CD14-positive monocyte (primary cell): ENCODE measurements around the gene DIDO1. TPM values are rescaled to one million over a fixed set of nuclear protein-coding genes. Genes with fewer than 3 reads are reported as not detected.
A peak's percentile ranks its signal among the peaks of the same experiment; 100 is the strongest.

ENCODE experiments used
- DNase-seq, 3 donors: peaks; one replicate each; pipeline ENCODE4 v3.0.0-alpha.2; 2011 to 2022
- H2AFZ ChIP-seq: 2 replicates; pipeline ENCODE4 v1.6.0; 2012; ENCODE audit warnings: mild to moderate bottlenecking, low read depth, low read length, inconsistent platforms; ENCODE audit not compliant: insufficient read depth, poor library complexity, severe bottlenecking
- H3K27ac ChIP-seq, 2 donors: 1 replicate in 1 of 2; 2 replicates in 1 of 2; pipeline ENCODE4 v1.5.1; 2012 to 2013; ENCODE audit warnings: low read length in 2 of 2, control low read depth in 1 of 2, inconsistent platforms in 1 of 2, low read depth in 1 of 2, mild to moderate bottlenecking in 1 of 2
- H3K27me3 ChIP-seq, 2 donors: one replicate each; pipeline versions ENCODE4 v1.6.0 to v1.6.1; 2011 to 2013; ENCODE audit warnings: low read length in 2 of 2; ENCODE audit not compliant: control insufficient read depth in 2 of 2, insufficient read depth in 2 of 2
- H3K36me3 ChIP-seq, 2 donors: replicated peaks in 1 of 2; 1 replicate in 1 of 2; 2 replicates in 1 of 2; pipeline versions ENCODE4 v1.5.1 to v1.6.1; 2012 to 2013; ENCODE audit warnings: low read length in 2 of 2, control low read depth in 1 of 2, inconsistent platforms in 1 of 2, mild to moderate bottlenecking in 1 of 2; ENCODE audit not compliant: insufficient read depth in 2 of 2, control insufficient read depth in 1 of 2
- H3K4me1 ChIP-seq, 2 donors: 1 replicate in 1 of 2; 2 replicates in 1 of 2; pipeline versions ENCODE4 v1.5.1 to v1.6.1; 2012 to 2013; ENCODE audit warnings: low read length in 2 of 2, control low read depth in 1 of 2, inconsistent platforms in 1 of 2, mild to moderate bottlenecking in 1 of 2, moderate library complexity in 1 of 2; ENCODE audit not compliant: insufficient read depth in 2 of 2, control insufficient read depth in 1 of 2
- H3K4me2 ChIP-seq: replicated peaks from 2 replicates; pipeline ENCODE3; 2012; ENCODE audit warnings: low read length, moderate library complexity, mild to moderate bottlenecking; ENCODE audit not compliant: poor library complexity, severe bottlenecking; ENCODE audit errors: extremely low read depth
- H3K4me3 ChIP-seq, 3 experiments: fragments of 200-600 bp in 1 of 3; sonication (generic) in 1 of 3; replicated peaks in 1 of 3; 1 replicate in 2 of 3; 2 replicates in 1 of 3; pipeline ENCODE4 v1.5.1; 2011 to 2013; ENCODE audit warnings: low read length in 3 of 3, mild to moderate bottlenecking in 3 of 3, control low read depth in 2 of 3, low read depth in 2 of 3, inconsistent platforms in 1 of 3, moderate library complexity in 1 of 3
- H3K79me2 ChIP-seq: 2 replicates; pipeline ENCODE4 v1.6.0; 2012; ENCODE audit warnings: mild to moderate bottlenecking, control low read depth, inconsistent platforms, low read length, moderate library complexity; ENCODE audit not compliant: insufficient read depth
- H3K9ac ChIP-seq: 2 replicates; pipeline ENCODE4 v1.6.0; 2017; ENCODE audit warnings: low read length, mild to moderate bottlenecking; ENCODE audit not compliant: insufficient read depth, poor library complexity, severe bottlenecking
- H3K9me3 ChIP-seq, 2 donors: replicated peaks in 1 of 2; 1 replicate in 1 of 2; 2 replicates in 1 of 2; pipeline versions ENCODE4 v1.5.1 to v1.6.1; 2012 to 2013; ENCODE audit warnings: low read length in 2 of 2, control low read depth in 1 of 2; ENCODE audit not compliant: control insufficient read depth in 1 of 2, insufficient read depth in 1 of 2
- H4K20me1 ChIP-seq: 2 replicates; pipeline ENCODE4 v1.6.0; 2012; ENCODE audit warnings: mild to moderate bottlenecking, low read length, control low read depth, moderate library complexity; ENCODE audit not compliant: insufficient read depth
- H3K27ac Mint-ChIP-seq, 7 donors: one replicate each; pipeline ENCODE4 v1.8.0; 2020; ENCODE audit warnings: mild to moderate bottlenecking in 7 of 7, mixed read lengths in 7 of 7, moderate library complexity in 6 of 7, inconsistent platforms in 2 of 7
- H3K27me3 Mint-ChIP-seq, 3 donors: one replicate each; pipeline ENCODE4 v1.8.0; 2021 to 2022; ENCODE audit warnings: low read depth in 3 of 3, mild to moderate bottlenecking in 3 of 3, mixed read lengths in 3 of 3, moderate library complexity in 3 of 3, inconsistent platforms in 1 of 3
- H3K36me3 Mint-ChIP-seq, 2 donors: one replicate each; pipeline ENCODE4 v1.8.0; 2020; ENCODE audit warnings: mixed read lengths in 2 of 2, inconsistent platforms in 1 of 2, mild to moderate bottlenecking in 1 of 2
- H3K4me1 Mint-ChIP-seq: one replicate; pipeline ENCODE4 v1.8.0; 2020; ENCODE audit warnings: mild to moderate bottlenecking, mixed read lengths
- H3K4me3 Mint-ChIP-seq, 2 donors: one replicate each; pipeline ENCODE4 v1.8.0; 2020; ENCODE audit warnings: mild to moderate bottlenecking in 2 of 2, mixed read lengths in 2 of 2, moderate library complexity in 1 of 2
- H3K9me3 Mint-ChIP-seq, 7 donors: one replicate each; pipeline ENCODE4 v1.8.0; 2020 to 2022; ENCODE audit warnings: mixed read lengths in 7 of 7, mild to moderate bottlenecking in 6 of 7, moderate library complexity in 6 of 7, inconsistent platforms in 2 of 7
- WGBS: methylation state at CpG from one replicate; pipeline ENCODE4 v1.1.5; 2013; ENCODE audit warnings: missing lambda C conversion rate; ENCODE audit not compliant: insufficient coverage; 5-methylcytosine and 5-hydroxymethylcytosine counted together
- intact Hi-C, 2 donors: fragments of 100-400 bp; cut with micrococcal nuclease; formaldehyde crosslinking; loops; one replicate each; pipeline versions ENCODE4 v1.15.0 to v1.15.1; 2023
- polyA plus RNA-seq, 3 donors: library from polyadenylated mRNA; depleted of rRNA in 1 of 3; unstranded in 2 of 3; stranded (reverse) in 1 of 3; fragments of 300-500 nt in 2 of 3; fragments of >200 nt in 1 of 3; fragmentation: Illumina TruSeq in 2 of 3; gene quantifications; 1 replicate in 2 of 3; 2 replicates in 1 of 3; pipeline ENCODE4 v1.2.3, GENCODE V29; 2012 to 2021
- TF ChIP-seq, protein P1 (sequence below): fragments of 200-600 bp; IDR thresholded peaks from one replicate; pipeline ENCODE4 v1.8.0; 2022; ENCODE audit warnings: antibody characterized with exemption, mild to moderate bottlenecking

DIDO1 gene
- polyA plus RNA-seq, 3 donors, result 8.5 to 23.8 (median 12.9) TPM

DNA sequence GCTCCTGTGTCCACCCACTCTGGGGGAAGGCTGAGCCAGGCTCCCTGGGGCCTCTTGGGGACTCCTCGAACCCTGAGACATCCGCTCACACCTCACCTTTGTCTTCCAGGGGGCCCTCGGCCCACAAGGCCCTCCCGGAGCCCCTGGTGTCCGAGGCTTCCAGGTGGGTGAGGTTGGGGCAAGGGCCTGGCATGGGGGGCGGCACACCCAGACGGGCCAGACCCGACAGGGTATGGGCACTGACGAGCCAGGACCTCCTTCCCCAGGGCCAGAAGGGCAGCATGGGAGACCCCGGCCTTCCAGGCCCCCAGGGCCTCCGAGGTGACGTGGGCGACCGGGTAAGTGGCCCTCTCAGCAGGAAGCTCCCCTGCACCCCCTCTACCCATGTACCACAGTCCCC lies 96.1 kb downstream of the DIDO1 start:
- Histone ChIP-seq H3K27me3 (no peaks in the 10 kb centered on the region), H3K79me2 (no peaks in the 10 kb centered on the region), H3K4me3 (no peak overlapping the region), H3K9me3 (no peaks in the 10 kb centered on the region), H2AFZ (no peak overlapping the region), H3K4me1 (peaks cover 27 to 33% of the 10 kb centered on the region in 2 donors), H3K9ac (no peak overlapping the region), H3K36me3 (no peaks in the 10 kb centered on the region), H3K27ac (no peak overlapping the region), H4K20me1 (no peaks in the 10 kb centered on the region), H3K4me2 (no peak overlapping the region)
- H3K36me3 Mint-ChIP-seq, result no peaks in the 10 kb centered on the region
- no peak overlapping the region for H3K4me3 Mint-ChIP-seq
- H3K27me3 Mint-ChIP-seq, result peaks cover 0 to 4% (median 0%) of the 10 kb centered on the region in 3 donors
- DNase-seq, result peak in 1 of 3 donors; percentile 1
- peaks cover 25% of the 10 kb centered on the region for H3K4me1 Mint-ChIP-seq
- H3K27ac Mint-ChIP-seq, result no peak overlapping the region
- TF ChIP-seq, protein P1, sequence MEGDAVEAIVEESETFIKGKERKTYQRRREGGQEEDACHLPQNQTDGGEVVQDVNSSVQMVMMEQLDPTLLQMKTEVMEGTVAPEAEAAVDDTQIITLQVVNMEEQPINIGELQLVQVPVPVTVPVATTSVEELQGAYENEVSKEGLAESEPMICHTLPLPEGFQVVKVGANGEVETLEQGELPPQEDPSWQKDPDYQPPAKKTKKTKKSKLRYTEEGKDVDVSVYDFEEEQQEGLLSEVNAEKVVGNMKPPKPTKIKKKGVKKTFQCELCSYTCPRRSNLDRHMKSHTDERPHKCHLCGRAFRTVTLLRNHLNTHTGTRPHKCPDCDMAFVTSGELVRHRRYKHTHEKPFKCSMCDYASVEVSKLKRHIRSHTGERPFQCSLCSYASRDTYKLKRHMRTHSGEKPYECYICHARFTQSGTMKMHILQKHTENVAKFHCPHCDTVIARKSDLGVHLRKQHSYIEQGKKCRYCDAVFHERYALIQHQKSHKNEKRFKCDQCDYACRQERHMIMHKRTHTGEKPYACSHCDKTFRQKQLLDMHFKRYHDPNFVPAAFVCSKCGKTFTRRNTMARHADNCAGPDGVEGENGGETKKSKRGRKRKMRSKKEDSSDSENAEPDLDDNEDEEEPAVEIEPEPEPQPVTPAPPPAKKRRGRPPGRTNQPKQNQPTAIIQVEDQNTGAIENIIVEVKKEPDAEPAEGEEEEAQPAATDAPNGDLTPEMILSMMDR, result no peak
- intact Hi-C loops, result no loop called here
- no peaks in the 10 kb centered on the region for H3K9me3 Mint-ChIP-seq
- WGBS, result 96% methylated on average over 6 of the region's 14 CpGs

- Histone ChIP-seq H3K27ac (no peak overlapping the region), H3K9me3 (no peaks in the 10 kb centered on the region), H3K79me2 (no peaks in the 10 kb centered on the region), H3K9ac (no peak overlapping the region), H4K20me1 (no peaks in the 10 kb centered on the region), H3K4me3 (no peak overlapping the region), H3K4me2 (no peak overlapping the region), H3K36me3 (no peaks in the 10 kb centered on the region), H3K4me1 (peaks cover 30 to 37% of the 10 kb centered on the region in 2 donors), H3K27me3 (no peaks in the 10 kb centered on the region), H2AFZ (no peak overlapping the region)
- DNase-seq, result peak in 1 of 3 donors; percentile 2
- Mint-ChIP-seq H3K9me3 (no peaks in the 10 kb centered on the region), H3K27me3 (peaks cover 0 to 4% (median 0%) of the 10 kb centered on the region in 3 donors), H3K27ac (no peak overlapping the region), H3K4me3 (no peak overlapping the region), H3K36me3 (no peaks in the 10 kb centered on the region), H3K4me1 (peaks cover 27% of the 10 kb centered on the region)
- TF ChIP-seq, protein P1, result no peak
- intact Hi-C loops, result no loop called here
- WGBS, result 97% methylated on average over 25 of the region's 32 CpGs
These were observed 96.8 kb downstream of the DIDO1 start for GRCh38 chr20:62829231-62830230.
